GM23338 (cell line): Measurements from ENCODE around the gene VASN. TPM values are rescaled to one million over a fixed set of nuclear protein-coding genes. Genes with fewer than 3 reads are reported as not detected.

ENCODE experiments used
- ATAC-seq: fragments of 200-7000 bp; cut with Tn5 transposase; 3 replicates; pipeline ENCODE4 v1.9.1; 2020
- DNase-seq: peaks from one replicate; pipeline ENCODE4 v3.0.0-alpha.2; 2015; ENCODE audit warnings: low spot score
- H2AFZ ChIP-seq: fragments of 200-600 bp; sonication (generic); 2 replicates; pipeline ENCODE4 v1.8.0; 2016; ENCODE audit warnings: antibody characterized with exemption, mild to moderate bottlenecking, moderate library complexity
- H3F3A ChIP-seq: fragments of 200-600 bp; sonication (generic); replicated peaks from 2 replicates; pipeline ENCODE4 v1.8.0; 2017; ENCODE audit warnings: antibody characterized with exemption, mixed run types, low read depth
- H3K27ac ChIP-seq: fragments of 200-600 bp; sonication (generic); 2 replicates; pipeline ENCODE4 v1.6.1; 2016; ENCODE audit warnings: low read depth
- H3K27me3 ChIP-seq: fragments of 200-600 bp; sonication (generic); 2 replicates; pipeline ENCODE4 v1.8.0; 2016; ENCODE audit warnings: mild to moderate bottlenecking, mixed run types, moderate library complexity; ENCODE audit not compliant: insufficient read depth
- H3K36me3 ChIP-seq: fragments of 200-600 bp; sonication (generic); 2 replicates; pipeline ENCODE4 v1.8.0; 2016; ENCODE audit warnings: mild to moderate bottlenecking; ENCODE audit not compliant: insufficient read depth
- H3K4me1 ChIP-seq: fragments of 200-600 bp; sonication (generic); 2 replicates; pipeline ENCODE4 v1.8.0; 2016; ENCODE audit warnings: mild to moderate bottlenecking, moderate library complexity; ENCODE audit not compliant: insufficient read depth
- H3K4me2 ChIP-seq: fragments of 200-600 bp; sonication (generic); 2 replicates; pipeline ENCODE4 v1.7.1; 2017; ENCODE audit warnings: mixed run types
- H3K4me3 ChIP-seq: fragments of 200-600 bp; sonication (generic); 2 replicates; pipeline ENCODE4 v1.6.1; 2016; ENCODE audit warnings: mixed run types
- H3K79me2 ChIP-seq: fragments of 200-600 bp; sonication (generic); replicated peaks from 2 replicates; pipeline ENCODE4 v1.8.0; 2017; ENCODE audit warnings: mild to moderate bottlenecking; ENCODE audit not compliant: insufficient read depth
- H3K9me2 ChIP-seq: fragments of 200-600 bp; sonication (generic); 2 replicates; pipeline ENCODE4 v1.8.0; 2017; ENCODE audit not compliant: insufficient read depth
- H4K20me1 ChIP-seq: fragments of 200-600 bp; sonication (generic); replicated peaks from 2 replicates; pipeline ENCODE4 v1.8.0; 2017; ENCODE audit warnings: mild to moderate bottlenecking; ENCODE audit not compliant: insufficient read depth
- H3K27ac Mint-ChIP-seq: 2 replicates; pipeline ENCODE4 v1.8.0; 2020; ENCODE audit warnings: inconsistent platforms, mild to moderate bottlenecking, moderate library complexity, mixed read lengths
- H3K27me3 Mint-ChIP-seq: 3 replicates; pipeline ENCODE4 v1.8.0; 2022; ENCODE audit warnings: low read depth, mild to moderate bottlenecking, moderate library complexity, mixed read lengths, inconsistent platforms; ENCODE audit not compliant: insufficient read depth, poor library complexity
- H3K36me3 Mint-ChIP-seq: 3 replicates; pipeline ENCODE4 v1.8.0; 2021; ENCODE audit warnings: low read depth, mild to moderate bottlenecking, inconsistent platforms, moderate library complexity, mixed read lengths
- H3K4me1 Mint-ChIP-seq: 3 replicates; pipeline ENCODE4 v1.8.0; 2020; ENCODE audit warnings: mild to moderate bottlenecking, inconsistent platforms, mixed read lengths
- H3K4me3 Mint-ChIP-seq: 3 replicates; pipeline ENCODE4 v1.8.0; 2021; ENCODE audit warnings: moderate library complexity, mild to moderate bottlenecking, inconsistent platforms, mixed read lengths
- H3K9me3 Mint-ChIP-seq: 3 replicates; pipeline ENCODE4 v1.8.0; 2020; ENCODE audit warnings: moderate library complexity, mild to moderate bottlenecking, inconsistent platforms, mixed read lengths
- EZH2 ChIP-seq: fragments of 200-600 bp; sonication (generic); IDR thresholded peaks from one replicate; pipeline ENCODE4 v1.8.0; 2017; ENCODE audit warnings: antibody characterized with exemption, mild to moderate bottlenecking, low read depth; ENCODE audit not compliant: unreplicated experiment
- EZH2phosphoT487 ChIP-seq: fragments of 200-600 bp; sonication (generic); IDR thresholded peaks from one replicate; pipeline ENCODE4 v1.8.1; 2018; ENCODE audit warnings: antibody characterized with exemption; ENCODE audit not compliant: unreplicated experiment
- JUNB ChIP-seq: IDR thresholded peaks from one replicate; pipeline ENCODE4 v1.6.1; 2016; ENCODE audit warnings: antibody characterized with exemption; ENCODE audit not compliant: unreplicated experiment
- NANOG ChIP-seq: IDR thresholded peaks from 2 replicates; pipeline ENCODE4 v1.6.1; 2016; ENCODE audit warnings: antibody characterized with exemption, borderline replicate concordance
- STAT1 ChIP-seq: IDR thresholded peaks from one replicate; pipeline ENCODE4 v1.6.1; 2016; ENCODE audit warnings: antibody characterized with exemption; ENCODE audit not compliant: unreplicated experiment
- polyA plus RNA-seq: library from polyadenylated mRNA; unstranded; fragments of >200 nt; fragmentation: Nextera tagmentation; extraction: Ambion mirVana; gene quantifications from 2 replicates; pipeline ENCODE4 v1.2.1, GENCODE V29; 2016
- total RNA-seq: library from RNA; depleted of rRNA; stranded (reverse); fragments of >200 nt; shearing (Covaris generic); gene quantifications from 2 replicates; pipeline ENCODE4 v1.2.3, GENCODE V29; 2014
- TF ChIP-seq, protein P1 (sequence below): fragments of 250-450 bp; sonication (Bioruptor Pico); IDR thresholded peaks from 2 replicates; pipeline ENCODE4 v1.5.0; 2020; ENCODE audit warnings: mild to moderate bottlenecking, moderate library complexity
- TF ChIP-seq, protein P2 (sequence below): IDR thresholded peaks from 2 replicates; pipeline ENCODE4 v1.6.1; 2016; ENCODE audit warnings: antibody characterized with exemption
- TF ChIP-seq, protein P3 (sequence below), 2 experiments: fragments of 200-600 bp in 1 of 2; sonication (generic) in 1 of 2; conservative IDR thresholded peaks; 2 replicates each; pipeline versions ENCODE4 v1.5.1 to v1.6.1; 2016 to 2017; ENCODE audit warnings: antibody characterized with exemption in 2 of 2, low read depth in 2 of 2, mild to moderate bottlenecking in 2 of 2, moderate library complexity in 1 of 2

VASN gene
- total and polyA plus RNA-seq, 2 experiments from 2014 or later = 8.0 to 15.5 TPM

DNA sequence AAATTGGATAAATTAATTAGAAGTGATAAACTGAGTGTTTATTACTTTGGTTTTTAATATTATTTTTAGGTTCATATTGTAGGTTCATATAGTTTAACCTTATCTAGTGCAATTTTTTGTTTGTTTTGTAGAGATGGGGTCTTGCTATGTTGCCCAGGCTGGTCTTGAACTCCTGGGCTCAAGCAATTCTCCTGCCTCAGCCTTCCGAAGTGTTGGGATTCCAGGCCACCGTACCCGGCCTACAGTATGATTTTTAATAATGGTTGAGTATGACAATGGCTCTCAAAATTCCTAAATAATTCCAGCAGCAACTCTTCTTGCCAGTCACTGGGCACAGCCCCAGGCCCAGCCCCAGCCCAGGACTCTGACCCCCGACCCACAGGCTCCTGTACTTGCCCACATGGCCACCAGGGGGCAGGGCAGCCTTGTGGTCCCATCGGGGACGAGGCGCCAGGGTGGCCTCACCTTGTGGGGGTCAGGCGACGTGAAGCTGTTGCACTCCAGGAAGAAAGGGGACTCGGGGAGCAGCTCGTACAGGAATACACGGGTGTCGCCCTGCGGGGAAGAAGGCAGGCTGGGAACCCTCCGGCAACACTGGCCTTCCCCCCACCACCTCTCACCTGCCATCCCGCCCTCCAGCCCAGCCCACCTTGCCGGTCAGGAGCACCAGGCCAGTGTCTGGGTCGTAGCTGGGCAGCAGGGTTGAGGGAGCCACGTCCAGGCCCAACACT lies 12.7 kb upstream of the VASN start:
- no peak overlapping the region for H3K4me3 Mint-ChIP-seq
- Histone ChIP-seq H3K79me2 (no peaks in the 10 kb centered on the region), H3K27me3 (no peaks in the 10 kb centered on the region), H3K4me3 (no peak overlapping the region), H3F3A (0 out of 2 replicates have a peak, but pooled peaks cover 4% of the 10 kb centered on the region), H2AFZ (no peak overlapping the region), H4K20me1 (no peaks in the 10 kb centered on the region), H3K9me2 (no peaks in the 10 kb centered on the region), H3K4me2 (no peak overlapping the region), H3K27ac (no peak overlapping the region), H3K4me1 (no peaks in the 10 kb centered on the region), H3K36me3 (no peaks in the 10 kb centered on the region)
- DNase-seq (peak; percentile 88), ATAC-seq (peak; percentile 93)
- TF ChIP-seq, protein P1, sequence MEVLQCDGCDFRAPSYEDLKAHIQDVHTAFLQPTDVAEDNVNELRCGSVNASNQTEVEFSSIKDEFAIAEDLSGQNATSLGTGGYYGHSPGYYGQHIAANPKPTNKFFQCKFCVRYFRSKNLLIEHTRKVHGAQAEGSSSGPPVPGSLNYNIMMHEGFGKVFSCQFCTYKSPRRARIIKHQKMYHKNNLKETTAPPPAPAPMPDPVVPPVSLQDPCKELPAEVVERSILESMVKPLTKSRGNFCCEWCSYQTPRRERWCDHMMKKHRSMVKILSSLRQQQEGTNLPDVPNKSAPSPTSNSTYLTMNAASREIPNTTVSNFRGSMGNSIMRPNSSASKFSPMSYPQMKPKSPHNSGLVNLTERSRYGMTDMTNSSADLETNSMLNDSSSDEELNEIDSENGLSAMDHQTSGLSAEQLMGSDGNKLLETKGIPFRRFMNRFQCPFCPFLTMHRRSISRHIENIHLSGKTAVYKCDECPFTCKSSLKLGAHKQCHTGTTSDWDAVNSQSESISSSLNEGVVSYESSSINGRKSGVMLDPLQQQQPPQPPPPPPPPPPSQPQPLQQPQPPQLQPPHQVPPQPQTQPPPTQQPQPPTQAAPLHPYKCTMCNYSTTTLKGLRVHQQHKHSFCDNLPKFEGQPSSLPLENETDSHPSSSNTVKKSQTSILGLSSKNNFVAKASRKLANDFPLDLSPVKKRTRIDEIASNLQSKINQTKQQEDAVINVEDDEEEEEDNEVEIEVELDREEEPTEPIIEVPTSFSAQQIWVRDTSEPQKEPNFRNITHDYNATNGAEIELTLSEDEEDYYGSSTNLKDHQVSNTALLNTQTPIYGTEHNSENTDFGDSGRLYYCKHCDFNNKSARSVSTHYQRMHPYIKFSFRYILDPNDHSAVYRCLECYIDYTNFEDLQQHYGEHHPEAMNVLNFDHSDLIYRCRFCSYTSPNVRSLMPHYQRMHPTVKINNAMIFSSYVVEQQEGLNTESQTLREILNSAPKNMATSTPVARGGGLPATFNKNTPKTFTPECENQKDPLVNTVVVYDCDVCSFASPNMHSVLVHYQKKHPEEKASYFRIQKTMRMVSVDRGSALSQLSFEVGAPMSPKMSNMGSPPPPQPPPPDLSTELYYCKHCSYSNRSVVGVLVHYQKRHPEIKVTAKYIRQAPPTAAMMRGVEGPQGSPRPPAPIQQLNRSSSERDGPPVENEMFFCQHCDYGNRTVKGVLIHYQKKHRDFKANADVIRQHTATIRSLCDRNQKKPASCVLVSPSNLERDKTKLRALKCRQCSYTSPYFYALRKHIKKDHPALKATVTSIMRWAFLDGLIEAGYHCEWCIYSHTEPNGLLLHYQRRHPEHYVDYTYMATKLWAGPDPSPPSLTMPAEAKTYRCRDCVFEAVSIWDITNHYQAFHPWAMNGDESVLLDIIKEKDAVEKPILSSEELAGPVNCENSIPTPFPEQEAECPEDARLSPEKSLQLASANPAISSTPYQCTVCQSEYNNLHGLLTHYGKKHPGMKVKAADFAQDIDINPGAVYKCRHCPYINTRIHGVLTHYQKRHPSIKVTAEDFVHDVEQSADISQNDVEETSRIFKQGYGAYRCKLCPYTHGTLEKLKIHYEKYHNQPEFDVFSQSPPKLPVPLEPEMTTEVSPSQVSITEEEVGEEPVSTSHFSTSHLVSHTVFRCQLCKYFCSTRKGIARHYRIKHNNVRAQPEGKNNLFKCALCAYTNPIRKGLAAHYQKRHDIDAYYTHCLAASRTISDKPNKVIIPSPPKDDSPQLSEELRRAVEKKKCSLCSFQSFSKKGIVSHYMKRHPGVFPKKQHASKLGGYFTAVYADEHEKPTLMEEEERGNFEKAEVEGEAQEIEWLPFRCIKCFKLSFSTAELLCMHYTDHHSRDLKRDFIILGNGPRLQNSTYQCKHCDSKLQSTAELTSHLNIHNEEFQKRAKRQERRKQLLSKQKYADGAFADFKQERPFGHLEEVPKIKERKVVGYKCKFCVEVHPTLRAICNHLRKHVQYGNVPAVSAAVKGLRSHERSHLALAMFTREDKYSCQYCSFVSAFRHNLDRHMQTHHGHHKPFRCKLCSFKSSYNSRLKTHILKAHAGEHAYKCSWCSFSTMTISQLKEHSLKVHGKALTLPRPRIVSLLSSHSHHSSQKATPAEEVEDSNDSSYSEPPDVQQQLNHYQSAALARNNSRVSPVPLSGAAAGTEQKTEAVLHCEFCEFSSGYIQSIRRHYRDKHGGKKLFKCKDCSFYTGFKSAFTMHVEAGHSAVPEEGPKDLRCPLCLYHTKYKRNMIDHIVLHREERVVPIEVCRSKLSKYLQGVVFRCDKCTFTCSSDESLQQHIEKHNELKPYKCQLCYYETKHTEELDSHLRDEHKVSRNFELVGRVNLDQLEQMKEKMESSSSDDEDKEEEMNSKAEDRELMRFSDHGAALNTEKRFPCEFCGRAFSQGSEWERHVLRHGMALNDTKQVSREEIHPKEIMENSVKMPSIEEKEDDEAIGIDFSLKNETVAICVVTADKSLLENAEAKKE = no peak
- TF ChIP-seq EZH2phosphoT487 (no peak), NANOG (no peak), STAT1 (no peak), EZH2 (no peak), JUNB (no peak)
- TF ChIP-seq, protein P2, sequence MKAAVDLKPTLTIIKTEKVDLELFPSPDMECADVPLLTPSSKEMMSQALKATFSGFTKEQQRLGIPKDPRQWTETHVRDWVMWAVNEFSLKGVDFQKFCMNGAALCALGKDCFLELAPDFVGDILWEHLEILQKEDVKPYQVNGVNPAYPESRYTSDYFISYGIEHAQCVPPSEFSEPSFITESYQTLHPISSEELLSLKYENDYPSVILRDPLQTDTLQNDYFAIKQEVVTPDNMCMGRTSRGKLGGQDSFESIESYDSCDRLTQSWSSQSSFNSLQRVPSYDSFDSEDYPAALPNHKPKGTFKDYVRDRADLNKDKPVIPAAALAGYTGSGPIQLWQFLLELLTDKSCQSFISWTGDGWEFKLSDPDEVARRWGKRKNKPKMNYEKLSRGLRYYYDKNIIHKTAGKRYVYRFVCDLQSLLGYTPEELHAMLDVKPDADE = no peak
- TF ChIP-seq, protein P3, sequence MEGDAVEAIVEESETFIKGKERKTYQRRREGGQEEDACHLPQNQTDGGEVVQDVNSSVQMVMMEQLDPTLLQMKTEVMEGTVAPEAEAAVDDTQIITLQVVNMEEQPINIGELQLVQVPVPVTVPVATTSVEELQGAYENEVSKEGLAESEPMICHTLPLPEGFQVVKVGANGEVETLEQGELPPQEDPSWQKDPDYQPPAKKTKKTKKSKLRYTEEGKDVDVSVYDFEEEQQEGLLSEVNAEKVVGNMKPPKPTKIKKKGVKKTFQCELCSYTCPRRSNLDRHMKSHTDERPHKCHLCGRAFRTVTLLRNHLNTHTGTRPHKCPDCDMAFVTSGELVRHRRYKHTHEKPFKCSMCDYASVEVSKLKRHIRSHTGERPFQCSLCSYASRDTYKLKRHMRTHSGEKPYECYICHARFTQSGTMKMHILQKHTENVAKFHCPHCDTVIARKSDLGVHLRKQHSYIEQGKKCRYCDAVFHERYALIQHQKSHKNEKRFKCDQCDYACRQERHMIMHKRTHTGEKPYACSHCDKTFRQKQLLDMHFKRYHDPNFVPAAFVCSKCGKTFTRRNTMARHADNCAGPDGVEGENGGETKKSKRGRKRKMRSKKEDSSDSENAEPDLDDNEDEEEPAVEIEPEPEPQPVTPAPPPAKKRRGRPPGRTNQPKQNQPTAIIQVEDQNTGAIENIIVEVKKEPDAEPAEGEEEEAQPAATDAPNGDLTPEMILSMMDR (conservative IDR thresholded peaks at IDR 0.05; ENCODE audit: low read depth in 2 of 2) = peak; percentile 97 to 99
- no peaks in the 10 kb centered on the region; the same call in 1 of the 3 replicates for H3K4me1 Mint-ChIP-seq
- no peaks in the 10 kb centered on the region for H3K36me3 Mint-ChIP-seq
- H3K9me3 Mint-ChIP-seq = no peaks in the 10 kb centered on the region
- H3K27ac Mint-ChIP-seq = no peak overlapping the region
- H3K27me3 Mint-ChIP-seq = peaks cover 6% of the 10 kb centered on the region
